Spinal cord (tissue), 10 donors: ENCODE results near the gene STX1A. TPM values are rescaled to one million over a fixed set of nuclear protein-coding genes. Genes with fewer than 3 reads are reported as not detected.
A peak's percentile ranks its signal among the peaks of the same experiment; 100 is the strongest.
"Not testable (repeated sequence)": the region's sequence is repeated elsewhere in the genome, so short reads cannot be mapped to it uniquely, and the experiment has no call there.

Experiments
- DNase-seq, 6 donors: peaks; one replicate each; pipeline versions ENCODE4 v3.0.0 to v3.0.0-alpha.2; 2013 to 2015; ENCODE audit warnings: low spot score in 6 of 6, low read depth in 4 of 6
- H3K27ac ChIP-seq: one replicate; pipeline ENCODE4 v1.5.1; 2013; ENCODE audit warnings: low read depth, low read length, control low read depth
- H3K27me3 ChIP-seq: one replicate; pipeline ENCODE4 v1.6.1; 2013; ENCODE audit warnings: low read length; ENCODE audit not compliant: control insufficient read depth, insufficient read depth
- H3K36me3 ChIP-seq: one replicate; pipeline ENCODE4 v1.6.1; 2013; ENCODE audit warnings: low read length; ENCODE audit not compliant: control insufficient read depth, insufficient read depth
- H3K4me1 ChIP-seq: one replicate; pipeline ENCODE4 v1.6.1; 2013; ENCODE audit warnings: low read length; ENCODE audit not compliant: control insufficient read depth, insufficient read depth
- H3K4me3 ChIP-seq: one replicate; pipeline ENCODE4 v1.5.1; 2013; ENCODE audit warnings: low read depth, low read length, control low read depth
- H3K9me3 ChIP-seq: one replicate; pipeline ENCODE4 v1.6.1; 2013; ENCODE audit warnings: low read length; ENCODE audit not compliant: control insufficient read depth, insufficient read depth
- WGBS: methylation state at CpG from one replicate; pipeline ENCODE4 v1.1.5; 2013; ENCODE audit warnings: missing lambda C conversion rate; ENCODE audit not compliant: insufficient coverage; 5-methylcytosine and 5-hydroxymethylcytosine counted together
- polyA plus RNA-seq, 2 donors: library from polyadenylated mRNA; unstranded; fragments of 120-200 nt; gene quantifications; one replicate each; pipeline ENCODE4 v1.2.1, GENCODE V29; 2013; ENCODE audit not compliant: insufficient read length in 2 of 2
- small RNA-seq: library from RNA; depleted of rRNA; stranded (forward); fragments of <200 nt; gene quantifications from one replicate; pipeline ENCODE3, GENCODE V24; 2014; ENCODE audit warnings: low replicate concordance
- total RNA-seq, 2 donors: library from RNA; depleted of rRNA in 1 of 2; stranded (reverse); fragments of 120-200 nt in 1 of 2; fragments of >200 nt in 1 of 2; gene quantifications; one replicate each; pipeline versions ENCODE4 v1.2.3 to v1.2.4, GENCODE V29; 2013 to 2014
- donor health status: healthy.

STX1A gene
- total and polyA plus RNA-seq, 4 donors: 15.6 to 65.9 (median 41.6) TPM

- H3K36me3 ChIP-seq: no peaks in the 10 kb centered on the region
- no peaks in the 10 kb centered on the region for H3K27me3 ChIP-seq
- peaks cover 5% of the 10 kb centered on the region for H3K4me1 ChIP-seq
- no peak overlapping the region for H3K4me3 ChIP-seq
- DNase-seq: no peak
- H3K9me3 ChIP-seq: peaks cover 1% of the 10 kb centered on the region
- H3K27ac ChIP-seq: no peak overlapping the region
These were observed 56.4 kb downstream of the STX1A start for GRCh38 chr7:73663033-73663432.

GRCh38 chr7:73660594-73660993 is 58.9 kb downstream of the STX1A start:
- DNase-seq, H3K9me3 ChIP-seq, H3K27me3 ChIP-seq, H3K27ac ChIP-seq, H3K4me3 ChIP-seq, H3K36me3 ChIP-seq, H3K4me1 ChIP-seq: not testable (repeated sequence)
- 100% methylated on average over 1 of the region's 4 CpGs for whole genome bisulfite sequencing

- no peak for DNase-seq
- no peaks in the 10 kb centered on the region for H3K27me3 ChIP-seq
- WGBS: 79% methylated on average over 8 of the region's 8 CpGs
- no peak overlapping the region for H3K4me3 ChIP-seq
- H3K36me3 ChIP-seq: no peaks in the 10 kb centered on the region
- peaks cover 1% of the 10 kb centered on the region for H3K9me3 ChIP-seq
- no peaks in the 10 kb centered on the region for H3K4me1 ChIP-seq
- no peak overlapping the region for H3K27ac ChIP-seq
These were observed 59.5 kb downstream of the STX1A start for GRCh38 chr7:73659983-73660382.

- WGBS: 95% methylated on average over 2 of the region's 4 CpGs
- H3K36me3 ChIP-seq, DNase-seq, H3K4me3 ChIP-seq, H3K4me1 ChIP-seq, H3K9me3 ChIP-seq, H3K27ac ChIP-seq, H3K27me3 ChIP-seq: not testable (repeated sequence)
These were observed 64.2 kb downstream of the STX1A start for GRCh38 chr7:73655309-73655708.

GRCh38 chr7:73652541-73652949 is 66.9 kb downstream of the STX1A start:
- 70% methylated on average over 4 of the region's 11 CpGs for WGBS
- no peak overlapping the region for H3K27ac ChIP-seq
- H3K9me3 ChIP-seq: no peaks in the 10 kb centered on the region
- no peak overlapping the region for H3K4me3 ChIP-seq
- DNase-seq: no peak
- H3K27me3 ChIP-seq: peaks cover 30% of the 10 kb centered on the region
- H3K36me3 ChIP-seq: no peaks in the 10 kb centered on the region
- peaks cover 6% of the 10 kb centered on the region for H3K4me1 ChIP-seq

GRCh38 chr7:73650524-73650923 is 68.9 kb downstream of the STX1A start:
- DNase-seq: no peak
- Histone ChIP-seq H3K4me1 (peaks cover 11% of the 10 kb centered on the region), H3K9me3 (no peaks in the 10 kb centered on the region), H3K36me3 (no peaks in the 10 kb centered on the region), H3K27me3 (peaks cover 50% of the 10 kb centered on the region), H3K27ac (no peak overlapping the region), H3K4me3 (no peak overlapping the region)
- WGBS: 57% methylated on average over 3 of the region's 5 CpGs

GRCh38 chr7:73649576-73649975 is 69.9 kb downstream of the STX1A start:
- DNase-seq: no peak
- peaks cover 11% of the 10 kb centered on the region for H3K4me1 ChIP-seq
- H3K4me3 ChIP-seq: no peak overlapping the region
- 50% methylated on average over 5 of the region's 9 CpGs for WGBS
- no peaks in the 10 kb centered on the region for H3K36me3 ChIP-seq
- H3K27me3 ChIP-seq: peaks cover 52% of the 10 kb centered on the region
- H3K9me3 ChIP-seq: no peaks in the 10 kb centered on the region
- no peak overlapping the region for H3K27ac ChIP-seq

Small RNAs within 50 kb of the gene (small RNA-seq; reads per million reads assigned to genes)
- 0.32 reads per million, percentile 32 among the genes with 10 or more reads in this experiment for gene MIR4284
- gene RN7SL265P: not detected

Other genes starting within 250 kb of the STX1A start
- 10 to 100 TPM; 49.6 to 63.9 TPM for gene BAZ1B, start 197.4 kb downstream of the STX1A start, total RNA-seq
- gene BAZ1B, start 197.4 kb downstream of the STX1A start, polyA plus RNA-seq: 10 to 100 TPM; 42.8 to 50.6 TPM
- gene BCL7B, start 162.0 kb downstream of the STX1A start, total RNA-seq: 10 to 100 TPM in 1 of 2 donors, 1 to 10 TPM in 1; 8.2 to 11.3 TPM
- 10 to 100 TPM; 41.5 to 42.5 TPM for gene BCL7B, start 162.0 kb downstream of the STX1A start, polyA plus RNA-seq
- gene TBL2, start 141.1 kb downstream of the STX1A start, total RNA-seq: 10 to 100 TPM; 45.2 to 50.3 TPM
- gene TBL2, start 141.1 kb downstream of the STX1A start, polyA plus RNA-seq: 10 to 100 TPM; 32.3 to 36.8 TPM
- gene MLXIPL, start 95.1 kb downstream of the STX1A start, total RNA-seq: 1 to 10 TPM in 1 of 2 donors, under 1 TPM in 1; 0.55 to 1.5 TPM
- gene MLXIPL, start 95.1 kb downstream of the STX1A start, polyA plus RNA-seq: 1 to 10 TPM; 2.9 to 4.4 TPM
- 10 to 100 TPM in 1 of 2 donors, 1 to 10 TPM in 1; 8.9 to 13.6 TPM for gene VPS37D, start 51.8 kb downstream of the STX1A start, total RNA-seq
- gene VPS37D, start 51.8 kb downstream of the STX1A start, polyA plus RNA-seq: 10 to 100 TPM; 28.3 to 29.2 TPM
- gene DNAJC30, start 36.2 kb downstream of the STX1A start, total RNA-seq: 1 to 10 TPM; 3.5 to 6.6 TPM
- 10 to 100 TPM; 13.2 to 13.5 TPM for gene DNAJC30, start 36.2 kb downstream of the STX1A start, polyA plus RNA-seq
- 10 to 100 TPM; 24.6 to 37.5 TPM for gene BUD23, start 36.1 kb downstream of the STX1A start, total RNA-seq
- gene BUD23, start 36.1 kb downstream of the STX1A start, polyA plus RNA-seq: 100 to 1,000 TPM in 1 of 2 donors, 10 to 100 TPM in 1; 74.1 to 107 TPM
- gene ABHD11, start 19.1 kb upstream of the STX1A start, total RNA-seq: 10 to 100 TPM in 1 of 2 donors, 1 to 10 TPM in 1; 9.9 to 22.3 TPM
- 10 to 100 TPM; 15.1 to 16.4 TPM for gene ABHD11, start 19.1 kb upstream of the STX1A start, polyA plus RNA-seq
- 1 to 10 TPM in 1 of 2 donors, not detected in 1; 3.9 TPM for gene CLDN3, start 50.6 kb upstream of the STX1A start, total RNA-seq
- under 1 TPM; 0.67 to 0.81 TPM for gene CLDN3, start 50.6 kb upstream of the STX1A start, polyA plus RNA-seq
- 1 to 10 TPM in 1 of 2 donors, under 1 TPM in 1; 0.20 to 2.6 TPM for gene CLDN4, start 111.3 kb upstream of the STX1A start, total RNA-seq
- gene CLDN4, start 111.3 kb upstream of the STX1A start, polyA plus RNA-seq: 1 to 10 TPM in 1 of 2 donors, under 1 TPM in 1; 0.25 to 1.3 TPM
- 1 to 10 TPM in 1 of 2 donors, under 1 TPM in 1; 0.79 to 4.2 TPM for gene METTL27, start 122.8 kb upstream of the STX1A start, total RNA-seq
- gene METTL27, start 122.8 kb upstream of the STX1A start, polyA plus RNA-seq: under 1 TPM; 0.49 to 0.66 TPM
- not detected for gene TMEM270, start 141.5 kb upstream of the STX1A start, total RNA-seq
- not detected for gene TMEM270, start 141.5 kb upstream of the STX1A start, polyA plus RNA-seq